Activated naive CD4-positive, alpha-beta T cell treated with anti-CD3 and anti-CD28 coated beads, Interleukin-2, amount 10 ng/mL, durations not matched to agents 7 days and 5 days (primary cell): ENCODE data around the gene VEZT.

Experiments
- CTCF ChIA-PET: fragments of 350-600 bp; sonication (Branson Sonifier 250); formaldehyde crosslinking; loops from one replicate; lab custom pipeline; 2021; ENCODE audit warnings: antibody characterized with exemption; lab: Charles Lee
- DNase-seq: peaks from one replicate; pipeline ENCODE4 v3.0.0-alpha.2; 2020
- H3K27ac Mint-ChIP-seq: one replicate; pipeline ENCODE4 v1.8.0; 2021; ENCODE audit warnings: mild to moderate bottlenecking, moderate library complexity, mixed read lengths
- H3K27me3 Mint-ChIP-seq: one replicate; pipeline ENCODE4 v1.8.0; 2021; ENCODE audit warnings: mild to moderate bottlenecking, mixed read lengths
- H3K36me3 Mint-ChIP-seq: one replicate; pipeline ENCODE4 v1.8.0; 2021; ENCODE audit warnings: mixed read lengths
- H3K4me1 Mint-ChIP-seq: one replicate; pipeline ENCODE4 v1.8.0; 2021; ENCODE audit warnings: mixed read lengths
- H3K4me3 Mint-ChIP-seq: one replicate; pipeline ENCODE4 v1.8.0; 2021; ENCODE audit warnings: mild to moderate bottlenecking, moderate library complexity, mixed read lengths
- H3K9me3 Mint-ChIP-seq: one replicate; pipeline ENCODE4 v1.8.0; 2021; ENCODE audit warnings: mixed read lengths

VEZT gene

GRCh38 chr12:95205016-95205624, 12.5 kb upstream of the VEZT start:
- Mint-ChIP-seq H3K27me3 (peaks cover 11% of the 10 kb centered on the region), H3K9me3 (no peaks in the 10 kb centered on the region), H3K4me1 (peaks cover 2% of the 10 kb centered on the region), H3K36me3 (no peaks in the 10 kb centered on the region), H3K4me3 (no peak overlapping the region), H3K27ac (no peak overlapping the region)
- DNase-seq = no peak
- CTCF ChIA-PET = interaction anchor here (1.6 kb wide), 1 partner anchor 12 kb away, joined by 5 read pairs; the partner anchor contains the start of genes FGD6 and VEZT

GRCh38 chr12:95205685-95206084, 11.9 kb upstream of the VEZT start:
- no peak for DNase-seq
- Mint-ChIP-seq H3K27me3 (peaks cover 11% of the 10 kb centered on the region), H3K4me1 (peaks cover 2% of the 10 kb centered on the region), H3K9me3 (no peaks in the 10 kb centered on the region), H3K36me3 (no peaks in the 10 kb centered on the region), H3K27ac (no peak overlapping the region), H3K4me3 (no peak overlapping the region)
- CTCF ChIA-PET = interaction anchor here (1.6 kb wide), 1 partner anchor 11 kb away, joined by 5 read pairs; the partner anchor contains the start of genes FGD6 and VEZT

GRCh38 chr12:95206916-95207315, 10.7 kb upstream of the VEZT start:
- CTCF ChIA-PET = no interaction called here
- Mint-ChIP-seq H3K9me3 (no peaks in the 10 kb centered on the region), H3K27ac (no peak overlapping the region), H3K4me1 (no peaks in the 10 kb centered on the region), H3K36me3 (no peaks in the 10 kb centered on the region), H3K27me3 (peaks cover 11% of the 10 kb centered on the region), H3K4me3 (no peak overlapping the region)
- DNase-seq = no peak

GRCh38 chr12:95207407-95207806, 10.2 kb upstream of the VEZT start:
- Mint-ChIP-seq H3K27me3 (peaks cover 11% of the 10 kb centered on the region), H3K36me3 (no peaks in the 10 kb centered on the region), H3K4me3 (no peak overlapping the region), H3K4me1 (no peaks in the 10 kb centered on the region), H3K9me3 (no peaks in the 10 kb centered on the region), H3K27ac (no peak overlapping the region)
- DNase-seq = no peak
- CTCF ChIA-PET = no interaction called here

- Mint-ChIP-seq H3K4me1 (no peaks in the 10 kb centered on the region), H3K27me3 (peaks cover 11% of the 10 kb centered on the region), H3K27ac (no peak overlapping the region), H3K9me3 (no peaks in the 10 kb centered on the region), H3K36me3 (no peaks in the 10 kb centered on the region), H3K4me3 (no peak overlapping the region)
- DNase-seq = no peak
- CTCF ChIA-PET = interaction anchor here (1.3 kb wide), 1 partner anchor 9 kb away, joined by 3 read pairs; no protein-coding TSS in a partner anchor
Observed at GRCh38 chr12:95208678-95209077, 8.9 kb upstream of the VEZT start.

GRCh38 chr12:95212586-95212985, 5.0 kb upstream of the VEZT start:
- H3K4me1 Mint-ChIP-seq = peaks cover 10% of the 10 kb centered on the region
- no peak overlapping the region for H3K4me3 Mint-ChIP-seq
- CTCF ChIA-PET = no interaction called here
- H3K36me3 Mint-ChIP-seq = no peaks in the 10 kb centered on the region
- no peak for DNase-seq
- peaks cover 8% of the 10 kb centered on the region for H3K27me3 Mint-ChIP-seq
- H3K27ac Mint-ChIP-seq = no peak overlapping the region
- no peaks in the 10 kb centered on the region for H3K9me3 Mint-ChIP-seq

- no peaks in the 10 kb centered on the region for H3K36me3 Mint-ChIP-seq
- H3K9me3 Mint-ChIP-seq = no peaks in the 10 kb centered on the region
- DNase-seq = no peak
- H3K27ac Mint-ChIP-seq = no peak overlapping the region
- H3K27me3 Mint-ChIP-seq = peaks cover 8% of the 10 kb centered on the region
- peaks cover 10% of the 10 kb centered on the region for H3K4me1 Mint-ChIP-seq
- CTCF ChIA-PET = no interaction called here
- H3K4me3 Mint-ChIP-seq = no peak overlapping the region
Observed at GRCh38 chr12:95213119-95213518, 4.5 kb upstream of the VEZT start.

GRCh38 chr12:95213928-95214327, 3.7 kb upstream of the VEZT start:
- H3K36me3 Mint-ChIP-seq = peaks cover 1% of the 10 kb centered on the region
- DNase-seq = no peak
- H3K9me3 Mint-ChIP-seq = no peaks in the 10 kb centered on the region
- H3K27me3 Mint-ChIP-seq = peaks cover 8% of the 10 kb centered on the region
- H3K4me1 Mint-ChIP-seq = peaks cover 16% of the 10 kb centered on the region
- no peak overlapping the region for H3K27ac Mint-ChIP-seq
- H3K4me3 Mint-ChIP-seq = no peak overlapping the region
- CTCF ChIA-PET = no interaction called here

- CTCF ChIA-PET = no interaction called here
Observed at GRCh38 chr12:95214466-95214865, 3.1 kb upstream of the VEZT start.

GRCh38 chr12:95215949-95216348, 1.7 kb upstream of the VEZT start:
- Mint-ChIP-seq H3K4me1 (peaks cover 26% of the 10 kb centered on the region), H3K4me3 (peak overlapping the region; percentile 86), H3K27ac (no peak overlapping the region), H3K27me3 (peaks cover 4% of the 10 kb centered on the region), H3K9me3 (no peaks in the 10 kb centered on the region), H3K36me3 (peaks cover 4% of the 10 kb centered on the region)
- DNase-seq = no peak
- CTCF ChIA-PET = interaction anchor here (0.7 kb wide), 1 partner anchor 335 kb away, joined by 3 read pairs; no protein-coding TSS in a partner anchor

More at GRCh38 chr12:95214466-95214865, 3.1 kb upstream of the VEZT start:
- H3K27ac Mint-ChIP-seq = no peak overlapping the region
- H3K36me3 Mint-ChIP-seq = peaks cover 2% of the 10 kb centered on the region
- H3K4me3 Mint-ChIP-seq = no peak overlapping the region
- no peak for DNase-seq
- H3K27me3 Mint-ChIP-seq = peaks cover 5% of the 10 kb centered on the region
- H3K9me3 Mint-ChIP-seq = no peaks in the 10 kb centered on the region
- H3K4me1 Mint-ChIP-seq = peaks cover 20% of the 10 kb centered on the region

- CTCF ChIA-PET = interaction anchor here (0.6 to 1.6 kb wide), 4 partner anchors 12 to 317 kb away, joined by 3 to 5 read pairs (median 4); partner anchors contain the start of gene METAP2
- Mint-ChIP-seq H3K4me1 (peaks cover 26% of the 10 kb centered on the region), H3K27ac (peak overlapping the region; percentile 76), H3K4me3 (peak overlapping the region; percentile 86), H3K9me3 (no peaks in the 10 kb centered on the region), H3K36me3 (peaks cover 4% of the 10 kb centered on the region), H3K27me3 (peaks cover 4% of the 10 kb centered on the region)
- no peak for DNase-seq
Observed at GRCh38 chr12:95216711-95217376, 763 bp upstream of the VEZT start.

GRCh38 chr12:95218150-95219133, 835 bp downstream of the VEZT start:
- CTCF ChIA-PET = interaction anchor here (0.7 to 1.8 kb wide), 4 partner anchors 21 to 326 kb away, joined by 3 to 6 read pairs (median 4); partner anchors contain the start of gene METAP2
- H3K27ac Mint-ChIP-seq = peak overlapping the region; percentile 93
- peak overlapping the region; percentile 86 for H3K4me3 Mint-ChIP-seq
- H3K9me3 Mint-ChIP-seq = no peaks in the 10 kb centered on the region
- H3K36me3 Mint-ChIP-seq = peaks cover 4% of the 10 kb centered on the region
- peaks cover 26% of the 10 kb centered on the region for H3K4me1 Mint-ChIP-seq
- peaks cover 4% of the 10 kb centered on the region for H3K27me3 Mint-ChIP-seq
- peak; percentile 60 for DNase-seq

- H3K27me3 Mint-ChIP-seq = peaks cover 4% of the 10 kb centered on the region
- H3K36me3 Mint-ChIP-seq = peaks cover 10% of the 10 kb centered on the region
- CTCF ChIA-PET = interaction anchor here (1.8 kb wide), 1 partner anchor 19 kb away, joined by 6 read pairs; no protein-coding TSS in a partner anchor
- H3K4me3 Mint-ChIP-seq = no peak overlapping the region
- no peaks in the 10 kb centered on the region for H3K9me3 Mint-ChIP-seq
- H3K4me1 Mint-ChIP-seq = peaks cover 26% of the 10 kb centered on the region
- no peak overlapping the region for H3K27ac Mint-ChIP-seq
- DNase-seq = no peak
Observed at GRCh38 chr12:95220190-95220589, 2.6 kb downstream of the VEZT start.

- no peak overlapping the region for H3K4me3 Mint-ChIP-seq
- no peaks in the 10 kb centered on the region for H3K9me3 Mint-ChIP-seq
- peaks cover 26% of the 10 kb centered on the region for H3K4me1 Mint-ChIP-seq
- H3K36me3 Mint-ChIP-seq = peaks cover 10% of the 10 kb centered on the region
- CTCF ChIA-PET = no interaction called here
- peaks cover 4% of the 10 kb centered on the region for H3K27me3 Mint-ChIP-seq
- DNase-seq = no peak
- H3K27ac Mint-ChIP-seq = no peak overlapping the region
Observed at GRCh38 chr12:95220726-95221125, 3.1 kb downstream of the VEZT start.
